GM13977 (cell line): Measurements from ENCODE around the gene BRCA1.

Experiments
- DNase-seq: peaks from one replicate; pipeline ENCODE4 v3.0.0; 2012; ENCODE audit warnings: low spot score
- in situ Hi-C: fragments of 300-500 bp; cut with MboI; formaldehyde crosslinking; loops from one replicate; pipeline ENCODE4 v1.12.0; 2022; ENCODE audit warnings: low sequenced_read_pairs, low pct_unique_long_range_greater_than_20kb, mixed read lengths, inconsistent platforms; ENCODE audit not compliant: unreplicated experiment
- TF ChIP-seq, protein P1 (sequence below): IDR thresholded peaks from 2 replicates; pipeline ENCODE4 v1.5.1; 2012; ENCODE audit warnings: mild to moderate bottlenecking, control low read depth; ENCODE audit not compliant: insufficient read depth; ENCODE audit errors: extremely low read depth, missing control alignments

BRCA1 gene

DNA sequence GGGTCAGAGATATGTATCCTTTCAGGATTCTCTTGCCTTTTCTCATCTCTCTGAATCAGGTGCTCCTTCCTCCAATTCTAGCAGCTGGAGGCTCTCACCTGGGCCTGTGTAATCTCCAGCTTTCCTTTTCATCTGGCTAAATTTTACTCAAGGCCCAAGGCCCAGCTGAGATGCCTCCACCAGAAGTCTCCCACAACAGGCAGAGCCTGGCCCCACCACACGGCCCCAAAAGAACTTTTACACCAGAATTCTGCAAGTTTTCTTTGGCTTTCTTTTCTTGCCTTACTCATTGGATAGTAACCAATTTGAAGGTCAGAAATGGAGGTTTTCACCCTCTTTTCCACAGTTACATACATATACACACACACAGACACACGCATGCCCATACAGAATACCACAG, 85.5 kb downstream of the BRCA1 start:
- in situ Hi-C loops: no loop called here
- DNase-seq: no peak
- TF ChIP-seq, protein P1, sequence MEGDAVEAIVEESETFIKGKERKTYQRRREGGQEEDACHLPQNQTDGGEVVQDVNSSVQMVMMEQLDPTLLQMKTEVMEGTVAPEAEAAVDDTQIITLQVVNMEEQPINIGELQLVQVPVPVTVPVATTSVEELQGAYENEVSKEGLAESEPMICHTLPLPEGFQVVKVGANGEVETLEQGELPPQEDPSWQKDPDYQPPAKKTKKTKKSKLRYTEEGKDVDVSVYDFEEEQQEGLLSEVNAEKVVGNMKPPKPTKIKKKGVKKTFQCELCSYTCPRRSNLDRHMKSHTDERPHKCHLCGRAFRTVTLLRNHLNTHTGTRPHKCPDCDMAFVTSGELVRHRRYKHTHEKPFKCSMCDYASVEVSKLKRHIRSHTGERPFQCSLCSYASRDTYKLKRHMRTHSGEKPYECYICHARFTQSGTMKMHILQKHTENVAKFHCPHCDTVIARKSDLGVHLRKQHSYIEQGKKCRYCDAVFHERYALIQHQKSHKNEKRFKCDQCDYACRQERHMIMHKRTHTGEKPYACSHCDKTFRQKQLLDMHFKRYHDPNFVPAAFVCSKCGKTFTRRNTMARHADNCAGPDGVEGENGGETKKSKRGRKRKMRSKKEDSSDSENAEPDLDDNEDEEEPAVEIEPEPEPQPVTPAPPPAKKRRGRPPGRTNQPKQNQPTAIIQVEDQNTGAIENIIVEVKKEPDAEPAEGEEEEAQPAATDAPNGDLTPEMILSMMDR: no peak

DNA sequence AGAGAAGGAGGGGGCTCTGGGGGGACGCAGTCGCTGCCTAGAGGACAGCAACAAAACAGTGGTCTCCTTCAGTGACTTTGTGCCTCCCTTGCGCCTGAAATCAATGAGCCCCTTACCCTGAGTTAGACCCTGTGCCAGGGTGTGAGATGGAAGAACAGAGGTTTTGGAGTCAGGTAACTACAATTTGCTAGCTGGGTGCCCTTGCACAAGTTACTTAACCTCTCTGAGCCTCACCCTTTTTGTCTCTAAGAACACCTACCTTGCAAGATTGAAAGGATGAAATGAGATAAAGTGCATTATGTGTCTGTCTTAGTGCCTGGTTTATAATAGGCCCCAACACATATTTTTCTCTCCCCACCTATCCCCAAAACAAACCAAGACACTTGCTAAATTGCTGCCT, 90.3 kb downstream of the BRCA1 start:
- in situ Hi-C loops: no loop called here

DNA sequence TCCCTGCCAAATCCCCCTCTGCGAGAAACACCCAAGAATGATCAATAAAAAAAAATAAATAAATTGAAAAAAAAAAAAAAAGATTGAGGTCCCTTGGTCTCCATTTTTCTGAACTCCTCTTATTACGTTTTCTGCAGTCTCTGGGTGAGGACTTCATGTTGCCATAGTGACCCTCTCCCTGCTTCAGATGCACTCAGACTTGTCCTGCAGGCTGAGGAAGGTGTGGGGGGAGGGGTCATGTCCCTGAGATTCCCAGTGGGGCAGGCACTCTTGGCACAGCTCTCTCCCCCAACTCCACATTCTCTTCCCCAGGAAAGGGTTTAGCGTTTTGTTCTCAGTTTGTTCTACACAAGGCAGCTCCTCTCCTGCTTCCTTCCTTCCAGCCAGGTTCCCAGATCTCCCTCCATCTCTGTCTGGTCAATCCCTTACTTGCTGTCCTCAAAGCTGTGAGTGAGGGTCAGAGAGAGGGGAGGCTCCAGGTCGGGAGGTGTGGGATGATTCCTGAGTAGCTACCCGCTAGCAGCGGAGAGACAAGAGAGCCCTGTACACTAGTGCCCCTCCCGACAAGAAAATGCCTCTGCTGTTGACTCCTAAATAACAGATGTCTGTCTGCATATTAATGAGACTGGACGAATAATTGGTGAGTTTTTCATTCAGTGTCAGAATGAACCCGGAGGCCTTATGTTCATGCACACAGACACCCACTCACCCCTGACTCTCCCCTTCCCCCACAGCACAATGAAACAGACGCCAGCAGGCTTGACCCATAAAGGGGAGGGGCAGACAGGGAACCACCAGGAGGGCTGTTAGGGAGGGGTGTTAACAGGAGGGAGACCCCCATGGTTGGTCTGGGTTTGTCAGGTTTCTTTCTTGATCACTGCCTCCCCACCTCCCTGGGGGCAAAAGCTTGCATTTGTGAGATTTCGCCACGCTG, 90.9 kb downstream of the BRCA1 start:
- TF ChIP-seq, protein P1: no peak
- in situ Hi-C loops: no loop called here
- no peak for DNase-seq

More for the DNA sequence above, 90.3 kb downstream of the BRCA1 start:
- DNase-seq: no peak
- TF ChIP-seq, protein P1: no peak

DNA sequence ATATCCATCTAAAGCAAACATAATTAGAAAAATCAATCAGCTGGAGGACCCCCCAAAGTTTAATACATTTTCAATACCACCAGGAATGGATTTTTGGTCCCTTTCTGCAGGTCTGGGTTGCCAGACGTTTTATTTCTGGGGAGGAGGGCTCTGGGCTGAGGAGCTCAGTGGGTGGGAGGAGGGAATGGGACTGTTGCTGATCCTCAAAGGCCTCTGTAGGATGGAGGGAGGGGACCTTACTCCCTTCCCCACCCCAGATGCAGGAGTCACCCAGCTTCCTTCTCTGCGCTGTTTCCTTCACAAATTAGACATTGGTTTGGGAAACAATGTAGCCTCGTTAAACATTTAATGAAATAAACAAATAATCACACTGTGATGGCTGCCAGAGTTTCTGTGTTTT, 93.5 kb downstream of the BRCA1 start:
- in situ Hi-C loops: no loop called here
- TF ChIP-seq, protein P1: no peak
- DNase-seq: no peak

- DNase-seq: no peak
- in situ Hi-C loops: no loop called here
- TF ChIP-seq, protein P1: no peak
Observed at GRCh38 chr17:43030137-43030767, 94.9 kb downstream of the BRCA1 start.

DNA sequence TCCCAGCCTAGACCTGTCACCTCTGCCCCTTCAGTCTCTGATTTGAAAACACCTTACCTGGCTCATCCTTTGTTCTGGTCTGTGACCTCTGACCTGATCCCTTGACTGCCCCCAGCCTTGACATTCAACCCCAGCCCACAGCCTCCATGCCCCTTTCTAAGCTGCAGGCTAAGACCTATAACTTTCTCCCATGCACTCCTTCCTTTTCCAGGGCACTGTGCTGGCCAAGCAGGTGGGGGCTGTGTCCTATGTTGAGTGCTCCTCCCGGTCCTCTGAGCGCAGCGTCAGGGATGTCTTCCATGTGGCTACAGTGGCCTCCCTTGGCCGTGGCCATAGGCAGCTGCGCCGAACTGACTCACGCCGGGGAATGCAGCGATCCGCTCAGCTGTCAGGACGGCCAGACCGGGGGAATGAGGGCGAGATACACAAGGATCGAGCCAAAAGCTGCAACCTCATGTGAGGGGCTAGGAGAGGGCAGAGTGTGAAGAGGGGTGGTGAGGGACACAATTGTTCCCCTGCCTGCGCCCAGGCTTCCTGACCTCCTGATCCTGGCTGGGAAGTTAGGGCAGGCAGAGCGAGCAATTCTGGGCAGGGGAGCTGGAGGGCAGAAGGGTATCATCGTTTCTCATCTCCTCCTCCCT, 96.8 kb downstream of the BRCA1 start:
- TF ChIP-seq, protein P1: no peak
- no peak for DNase-seq
- in situ Hi-C loops: no loop called here
